ENCODE data around the gene AADAC.

- TF ChIP-seq POLR2A (IDR thresholded peaks at IDR 0.05; ENCODE audit: low read depth, low read length) (no peak), POLR2AphosphoS5 (IDR thresholded peaks at IDR 0.05; ENCODE audit: low read depth, low read length) (no peak), POU2F2 (IDR thresholded peaks at IDR 0.05; ENCODE audit: low read depth, low read length) (no peak), TAF1 (IDR thresholded peaks at IDR 0.05; ENCODE audit: low read depth, low read length) (no peak), SPI1 (IDR thresholded peaks at IDR 0.05; ENCODE audit: low read depth, low read length) (no peak)
Measured at GRCh38 chr3:151859905-151860304, 46.0 kb downstream of the AADAC start.

Data from GM12891 (cell line).